ENCODE data around the gene PACS2. TPM values are rescaled to one million over a fixed set of nuclear protein-coding genes. Genes with fewer than 3 reads are reported as not detected.

The PACS2 gene
- total RNA-seq, 1 donor from 2014 or later = 64.0 TPM

- Histone ChIP-seq H3K27me3 (ENCODE audit: low read depth) (no peaks in the 10 kb centered on the region), H3K36me3 (peaks cover 39% of the 10 kb centered on the region), H3K9me3 (replicated peaks) (no peaks in the 10 kb centered on the region), H3K4me3 (no peak overlapping the region), H3K4me1 (peaks cover 8% of the 10 kb centered on the region), H3K27ac (replicated peaks) (no peak overlapping the region)
- TF ChIP-seq CTCF (IDR thresholded peaks at IDR 0.05; ENCODE audit: borderline replicate concordance) = no peak
- no peak for DNase-seq
- intact Hi-C loops (cut with micrococcal nuclease) = no loop called here
Observed at GRCh38 chr14:105368426-105368825, 53.9 kb downstream of the PACS2 start.

- H3K27me3 ChIP-seq (ENCODE audit: low read depth) = no peaks in the 10 kb centered on the region
- no peak overlapping the region for H3K4me3 ChIP-seq
- intact Hi-C loops (cut with micrococcal nuclease) = no loop called here
- H3K9me3 ChIP-seq (replicated peaks) = no peaks in the 10 kb centered on the region
- TF ChIP-seq CTCF (IDR thresholded peaks at IDR 0.05; ENCODE audit: borderline replicate concordance) = no peak
- DNase-seq = no peak
- H3K27ac ChIP-seq (replicated peaks) = no peak overlapping the region
- H3K4me1 ChIP-seq = peaks cover 8% of the 10 kb centered on the region
- H3K36me3 ChIP-seq = peaks cover 39% of the 10 kb centered on the region
Observed at GRCh38 chr14:105368910-105369652, 54.5 kb downstream of the PACS2 start.

GRCh38 chr14:105369653-105370040 lies 55.1 kb downstream of the PACS2 start:
- Histone ChIP-seq H3K4me3 (no peak overlapping the region), H3K4me1 (peaks cover 4% of the 10 kb centered on the region), H3K27me3 (ENCODE audit: low read depth) (no peaks in the 10 kb centered on the region), H3K9me3 (replicated peaks) (no peaks in the 10 kb centered on the region), H3K27ac (replicated peaks) (no peak overlapping the region), H3K36me3 (peaks cover 39% of the 10 kb centered on the region)
- no peak for TF ChIP-seq CTCF (IDR thresholded peaks at IDR 0.05; ENCODE audit: borderline replicate concordance)
- DNase-seq = no peak
- intact Hi-C loops (cut with micrococcal nuclease) = no loop called here

- H3K4me3 ChIP-seq = no peak overlapping the region
- H3K4me1 ChIP-seq = no peaks in the 10 kb centered on the region
- DNase-seq = no peak
- no peaks in the 10 kb centered on the region for H3K9me3 ChIP-seq (replicated peaks)
- intact Hi-C loops (cut with micrococcal nuclease) = no loop called here
- no peak for TF ChIP-seq CTCF (IDR thresholded peaks at IDR 0.05; ENCODE audit: borderline replicate concordance)
- H3K27me3 ChIP-seq (ENCODE audit: low read depth) = no peaks in the 10 kb centered on the region
- peaks cover 17% of the 10 kb centered on the region for H3K36me3 ChIP-seq
- no peak overlapping the region for H3K27ac ChIP-seq (replicated peaks)
Observed at GRCh38 chr14:105374389-105374788, 59.8 kb downstream of the PACS2 start.

- Histone ChIP-seq H3K36me3 (peaks cover 10% of the 10 kb centered on the region), H3K27me3 (ENCODE audit: low read depth) (no peaks in the 10 kb centered on the region), H3K4me1 (no peaks in the 10 kb centered on the region), H3K27ac (replicated peaks) (no peak overlapping the region), H3K9me3 (replicated peaks) (no peaks in the 10 kb centered on the region), H3K4me3 (no peak overlapping the region)
- DNase-seq = no peak
- no peak for TF ChIP-seq CTCF (IDR thresholded peaks at IDR 0.05; ENCODE audit: borderline replicate concordance)
- intact Hi-C loops (cut with micrococcal nuclease) = no loop called here
Observed at GRCh38 chr14:105375635-105376057, 61.1 kb downstream of the PACS2 start.
